Measurements from ENCODE around the gene EVPLL.
"Not testable (repeated sequence)": the region's sequence is repeated elsewhere in the genome, so short reads cannot be mapped to it uniquely, and the experiment has no call there.

The EVPLL gene

DNA sequence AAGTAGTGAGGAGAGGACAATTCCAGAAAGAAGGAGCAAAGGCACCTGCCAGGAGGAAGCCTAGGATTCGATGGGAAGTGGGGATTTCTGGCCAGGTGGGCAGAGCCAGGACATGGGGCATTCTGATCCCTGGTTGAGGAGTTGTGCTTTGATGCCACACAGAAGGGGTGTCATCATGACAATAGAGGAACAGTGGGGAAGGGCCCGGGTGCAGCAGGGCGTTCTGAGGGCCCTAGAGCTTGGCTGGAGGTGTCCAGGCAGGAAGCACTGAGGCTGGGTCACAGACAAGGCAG is 4.3 kb downstream of the EVPLL start (continued):
- TF ChIP-seq ZNF70 (CRISPR knock-in tag; IDR thresholded peaks at IDR 0.05) (no peak), ZC3H10 (CRISPR knock-in tag; IDR thresholded peaks at IDR 0.05) (no peak), ZFP3 (CRISPR knock-in tag; IDR thresholded peaks at IDR 0.05) (no peak)

DNA sequence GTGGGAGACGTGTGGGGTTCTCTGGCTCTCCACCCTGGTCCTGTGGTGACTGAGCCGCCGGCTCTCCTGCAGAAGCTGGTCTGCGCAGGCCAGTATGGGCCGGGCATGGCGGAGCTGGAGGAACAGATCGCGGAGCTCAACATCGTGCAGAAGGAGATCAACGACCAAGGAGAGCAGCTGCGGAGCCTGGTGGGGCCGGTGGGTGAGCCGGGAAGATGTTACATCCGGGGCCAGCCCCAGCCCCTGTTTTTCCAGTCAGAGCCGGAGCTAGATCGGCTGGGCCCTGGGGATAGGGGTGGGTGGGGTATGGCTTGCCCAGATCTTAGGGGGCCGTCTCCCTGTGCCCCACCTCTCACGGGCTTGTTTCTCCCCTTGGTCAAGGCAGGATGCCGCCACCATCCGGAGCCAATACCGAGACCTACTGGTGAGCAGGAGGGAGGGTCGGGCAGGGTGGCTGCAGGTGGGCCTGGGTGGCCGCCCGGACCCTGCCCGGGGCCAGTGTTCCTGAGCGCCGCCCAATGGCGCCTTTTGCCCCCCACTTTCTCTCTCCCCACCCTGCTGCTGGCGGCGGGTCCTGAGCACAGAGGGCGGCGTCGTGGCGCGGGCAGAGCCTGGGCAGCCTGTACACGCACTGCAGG is 5.0 kb downstream of the EVPLL start:
- TF ChIP-seq TSHZ2 (CRISPR knock-in tag; IDR thresholded peaks at IDR 0.05) (no peak), CSDC2 (CRISPR knock-in tag; IDR thresholded peaks at IDR 0.05) (no peak), ZFP3 (CRISPR knock-in tag; IDR thresholded peaks at IDR 0.05) (no peak), ZNF565 (CRISPR knock-in tag; conservative IDR thresholded peaks at IDR 0.05; ENCODE audit: low read depth) (no peak), BACH2 (CRISPR knock-in tag; IDR thresholded peaks at IDR 0.05; ENCODE audit: borderline replicate concordance) (no peak), CSRNP3 (CRISPR knock-in tag; IDR thresholded peaks at IDR 0.05) (no peak), ZC3H10 (CRISPR knock-in tag; IDR thresholded peaks at IDR 0.05) (no peak), TCF4 (CRISPR knock-in tag; IDR thresholded peaks at IDR 0.05; ENCODE audit: borderline replicate concordance) (no peak), SNAI2 (CRISPR knock-in tag; IDR thresholded peaks at IDR 0.05) (no peak), CREB5 (CRISPR knock-in tag; IDR thresholded peaks at IDR 0.05; ENCODE audit: low read depth) (no peak), GLIS3 (CRISPR knock-in tag; IDR thresholded peaks at IDR 0.05) (no peak), OSR1 (CRISPR knock-in tag; IDR thresholded peaks at IDR 0.05) (no peak), ZFP30 (CRISPR knock-in tag; IDR thresholded peaks at IDR 0.05) (no peak), ZNF70 (CRISPR knock-in tag; IDR thresholded peaks at IDR 0.05) (no peak), PPARA (CRISPR knock-in tag; IDR thresholded peaks at IDR 0.05; ENCODE audit: borderline replicate concordance) (no peak), ISL1 (CRISPR knock-in tag; IDR thresholded peaks at IDR 0.05) (no peak), ZNF8 (CRISPR knock-in tag; IDR thresholded peaks at IDR 0.05) (no peak)
- TF ChIP-seq, protein P1, sequence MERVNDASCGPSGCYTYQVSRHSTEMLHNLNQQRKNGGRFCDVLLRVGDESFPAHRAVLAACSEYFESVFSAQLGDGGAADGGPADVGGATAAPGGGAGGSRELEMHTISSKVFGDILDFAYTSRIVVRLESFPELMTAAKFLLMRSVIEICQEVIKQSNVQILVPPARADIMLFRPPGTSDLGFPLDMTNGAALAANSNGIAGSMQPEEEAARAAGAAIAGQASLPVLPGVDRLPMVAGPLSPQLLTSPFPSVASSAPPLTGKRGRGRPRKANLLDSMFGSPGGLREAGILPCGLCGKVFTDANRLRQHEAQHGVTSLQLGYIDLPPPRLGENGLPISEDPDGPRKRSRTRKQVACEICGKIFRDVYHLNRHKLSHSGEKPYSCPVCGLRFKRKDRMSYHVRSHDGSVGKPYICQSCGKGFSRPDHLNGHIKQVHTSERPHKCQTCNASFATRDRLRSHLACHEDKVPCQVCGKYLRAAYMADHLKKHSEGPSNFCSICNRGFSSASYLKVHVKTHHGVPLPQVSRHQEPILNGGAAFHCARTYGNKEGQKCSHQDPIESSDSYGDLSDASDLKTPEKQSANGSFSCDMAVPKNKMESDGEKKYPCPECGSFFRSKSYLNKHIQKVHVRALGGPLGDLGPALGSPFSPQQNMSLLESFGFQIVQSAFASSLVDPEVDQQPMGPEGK (CRISPR knock-in tag; IDR thresholded peaks at IDR 0.05; ENCODE audit: borderline replicate concordance): no peak
- TF ChIP-seq, protein P2, sequence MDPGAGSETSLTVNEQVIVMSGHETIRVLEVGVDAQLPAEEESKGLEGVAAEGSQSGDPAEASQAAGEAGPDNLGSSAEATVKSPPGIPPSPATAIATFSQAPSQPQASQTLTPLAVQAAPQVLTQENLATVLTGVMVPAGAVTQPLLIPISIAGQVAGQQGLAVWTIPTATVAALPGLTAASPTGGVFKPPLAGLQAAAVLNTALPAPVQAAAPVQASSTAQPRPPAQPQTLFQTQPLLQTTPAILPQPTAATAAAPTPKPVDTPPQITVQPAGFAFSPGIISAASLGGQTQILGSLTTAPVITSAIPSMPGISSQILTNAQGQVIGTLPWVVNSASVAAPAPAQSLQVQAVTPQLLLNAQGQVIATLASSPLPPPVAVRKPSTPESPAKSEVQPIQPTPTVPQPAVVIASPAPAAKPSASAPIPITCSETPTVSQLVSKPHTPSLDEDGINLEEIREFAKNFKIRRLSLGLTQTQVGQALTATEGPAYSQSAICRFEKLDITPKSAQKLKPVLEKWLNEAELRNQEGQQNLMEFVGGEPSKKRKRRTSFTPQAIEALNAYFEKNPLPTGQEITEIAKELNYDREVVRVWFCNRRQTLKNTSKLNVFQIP (CRISPR knock-in tag; IDR thresholded peaks at IDR 0.05; ENCODE audit: borderline replicate concordance, low read depth): no peak
- no peak for ATAC-seq

GRCh38 chr17:18383079-18383481 is 5.5 kb downstream of the EVPLL start:
- ATAC-seq: not testable (repeated sequence)

DNA sequence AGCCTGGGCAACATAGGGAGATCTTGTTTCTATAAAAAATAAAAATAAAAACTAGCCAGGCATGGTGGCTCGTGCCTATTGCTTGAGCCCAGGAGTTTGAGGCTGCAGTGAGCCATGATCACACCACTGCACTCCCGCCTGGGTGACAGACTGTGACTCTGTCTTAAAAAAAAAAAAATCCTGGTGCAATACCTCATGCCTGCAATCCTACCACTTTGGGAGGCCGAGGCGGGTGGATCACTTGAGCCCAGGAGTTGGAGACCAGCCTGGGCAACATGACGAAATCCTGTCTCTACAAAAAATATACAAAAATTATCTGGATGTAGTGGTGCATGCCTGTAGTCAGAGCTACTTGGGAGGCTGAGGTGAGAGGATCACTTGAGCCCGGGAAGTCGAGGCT is 6.7 kb downstream of the EVPLL start:
- ATAC-seq: not testable (repeated sequence)

- ATAC-seq: not testable (repeated sequence)
These were observed 10.0 kb downstream of the EVPLL start for GRCh38 chr17:18387583-18387982.

DNA sequence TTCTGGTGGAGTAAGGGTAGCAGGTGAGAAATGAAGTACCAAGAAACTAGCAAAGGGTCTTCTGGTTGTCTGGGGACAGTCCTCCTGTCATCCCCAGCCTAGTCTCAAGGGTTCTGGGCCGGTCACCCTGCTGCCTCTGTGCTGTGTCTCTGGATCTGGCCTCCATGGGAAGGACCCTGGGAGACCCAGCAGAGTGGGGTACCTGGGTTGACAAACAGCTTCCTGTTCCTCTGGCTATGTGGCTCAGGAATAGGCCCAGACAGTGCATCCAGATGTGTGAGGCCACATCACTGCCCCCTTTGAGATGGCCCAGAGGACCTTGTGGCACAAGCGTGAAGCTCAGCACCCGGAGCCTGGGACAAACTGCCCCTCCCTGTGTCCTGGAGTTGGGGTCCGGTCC is 10.7 kb downstream of the EVPLL start:
- ATAC-seq: not testable (repeated sequence)

DNA sequence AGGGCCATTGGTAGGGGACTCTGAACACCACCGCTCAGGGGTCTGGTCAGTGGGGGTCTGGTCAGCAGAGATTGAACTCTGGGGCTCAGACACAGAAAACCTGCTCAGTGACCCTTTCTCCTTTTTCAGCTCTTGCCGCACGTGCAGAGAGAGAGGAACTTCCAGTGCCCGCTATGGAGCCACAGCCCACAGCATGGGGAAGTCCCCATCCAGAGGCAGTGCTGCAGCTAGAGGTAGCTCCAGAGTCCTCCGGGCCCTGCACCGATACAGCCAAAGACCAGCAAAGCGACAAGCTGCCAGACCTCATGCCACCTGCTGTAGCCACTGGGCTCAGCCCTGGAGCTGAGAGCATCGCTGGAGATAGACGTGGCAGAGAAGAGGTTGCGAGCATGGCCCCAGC is 11.2 kb downstream of the EVPLL start:
- not testable (repeated sequence) for ATAC-seq

DNA sequence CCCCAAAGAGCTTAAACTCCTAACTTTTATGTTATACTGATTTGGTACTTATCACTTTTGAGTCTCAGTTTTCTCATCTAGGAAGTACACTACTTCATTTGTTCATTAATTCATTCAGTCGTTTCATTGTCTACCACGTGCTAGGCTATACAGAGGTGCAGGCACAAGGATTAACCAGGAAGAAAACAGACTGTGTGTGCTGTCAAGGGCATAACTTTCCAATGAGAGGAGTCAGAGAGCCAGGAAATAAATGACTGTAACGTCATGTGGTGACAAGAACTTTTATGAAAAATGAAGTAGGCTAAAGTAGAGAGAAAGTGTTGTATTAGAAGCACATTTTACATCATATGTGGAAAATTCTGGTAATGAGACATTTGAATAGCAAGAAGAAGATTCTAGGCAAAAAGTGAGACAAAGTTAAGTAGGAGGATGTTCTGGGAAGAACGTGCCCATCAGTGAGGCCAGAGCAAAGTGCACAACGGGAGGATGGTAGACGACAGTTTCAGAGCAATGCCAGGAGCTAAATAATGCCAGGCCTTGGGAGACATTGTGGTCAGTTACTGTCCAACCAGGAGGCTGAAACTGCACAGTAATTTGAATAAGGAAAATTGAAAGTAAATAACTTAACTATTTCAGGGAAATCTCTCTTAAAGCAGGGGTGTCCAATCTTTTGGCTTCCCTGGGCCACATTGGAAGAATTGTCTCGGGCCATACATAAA is 24.5 kb downstream of the EVPLL start:
- peak; percentile 35; the same call in 1 of the 3 replicates for ATAC-seq

GRCh38 chr17:18403166-18403565 is 25.6 kb downstream of the EVPLL start:
- ATAC-seq: not testable (repeated sequence)
